GM21723 (cell line): ENCODE data around the gene NCAPG2.
"Not testable (repeated sequence)": the region's sequence is repeated elsewhere in the genome, so short reads cannot be mapped to it uniquely, and the experiment has no call there.

Experiments used
- ATAC-seq: cut with Tn5 transposase; IDR thresholded peaks from one replicate; pipeline ENCODE4 v1.9.1; 2021; ENCODE audit warnings: mild to moderate bottlenecking, moderate library complexity; ENCODE audit not compliant: unreplicated experiment

Gene NCAPG2

DNA sequence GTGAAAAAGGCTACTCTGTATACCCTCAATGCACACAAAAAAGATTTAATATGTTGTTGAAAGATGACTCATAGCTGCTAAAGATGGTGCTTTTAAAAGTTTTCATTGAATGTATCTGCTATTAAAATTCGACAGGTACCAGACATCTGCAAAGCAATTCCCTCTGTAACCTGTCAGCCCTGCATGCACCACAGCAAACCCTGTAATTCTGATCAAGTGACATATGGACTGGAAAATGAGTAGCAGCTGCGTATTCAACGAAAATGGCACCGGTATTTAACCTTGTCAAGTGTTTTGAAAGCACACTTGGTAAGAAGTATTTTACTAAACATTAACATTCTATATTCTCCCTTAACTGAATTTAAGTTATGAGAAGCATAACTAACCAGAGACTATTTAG lies 58.8 kb downstream of the NCAPG2 start:
- no peak for ATAC-seq

DNA sequence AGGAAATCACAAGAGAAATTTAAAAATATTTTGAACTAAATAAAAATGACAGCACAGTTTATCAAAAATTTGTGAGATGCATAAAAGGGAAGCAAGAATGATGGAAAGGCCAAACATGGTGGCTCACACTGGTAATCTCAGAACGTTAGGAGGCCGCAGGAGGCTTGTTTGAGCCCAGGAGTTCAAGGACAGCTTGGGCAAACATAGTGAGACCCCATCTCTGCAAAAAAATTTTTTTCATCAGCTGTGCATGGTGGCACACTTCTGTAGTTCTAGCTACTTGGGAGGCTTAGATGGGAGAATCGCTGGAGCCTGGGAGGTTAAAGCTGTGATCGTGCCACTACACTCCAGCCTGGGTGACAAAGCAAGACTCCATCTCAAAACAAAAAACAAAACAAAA lies 62.5 kb downstream of the NCAPG2 start:
- ATAC-seq, result no peak

DNA sequence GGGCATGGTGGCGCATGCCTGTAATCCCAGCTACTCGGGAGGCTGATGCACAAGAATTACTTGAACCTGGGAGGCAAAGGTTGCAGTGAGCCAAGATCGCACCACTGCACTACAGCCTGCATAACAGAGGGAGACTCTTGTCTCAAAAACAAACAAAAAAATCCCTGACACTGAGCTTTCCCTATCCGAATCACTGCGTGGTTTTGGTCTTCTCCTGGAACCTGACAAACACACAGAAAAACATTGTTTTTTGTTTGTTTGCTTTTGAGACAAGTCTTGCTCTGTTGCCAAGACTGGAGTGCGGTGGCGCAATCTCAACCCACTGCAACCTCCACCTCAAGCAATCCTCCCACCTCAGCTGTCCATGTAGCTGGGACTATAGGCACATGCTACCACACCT lies 66.6 kb downstream of the NCAPG2 start:
- no peak for ATAC-seq

DNA sequence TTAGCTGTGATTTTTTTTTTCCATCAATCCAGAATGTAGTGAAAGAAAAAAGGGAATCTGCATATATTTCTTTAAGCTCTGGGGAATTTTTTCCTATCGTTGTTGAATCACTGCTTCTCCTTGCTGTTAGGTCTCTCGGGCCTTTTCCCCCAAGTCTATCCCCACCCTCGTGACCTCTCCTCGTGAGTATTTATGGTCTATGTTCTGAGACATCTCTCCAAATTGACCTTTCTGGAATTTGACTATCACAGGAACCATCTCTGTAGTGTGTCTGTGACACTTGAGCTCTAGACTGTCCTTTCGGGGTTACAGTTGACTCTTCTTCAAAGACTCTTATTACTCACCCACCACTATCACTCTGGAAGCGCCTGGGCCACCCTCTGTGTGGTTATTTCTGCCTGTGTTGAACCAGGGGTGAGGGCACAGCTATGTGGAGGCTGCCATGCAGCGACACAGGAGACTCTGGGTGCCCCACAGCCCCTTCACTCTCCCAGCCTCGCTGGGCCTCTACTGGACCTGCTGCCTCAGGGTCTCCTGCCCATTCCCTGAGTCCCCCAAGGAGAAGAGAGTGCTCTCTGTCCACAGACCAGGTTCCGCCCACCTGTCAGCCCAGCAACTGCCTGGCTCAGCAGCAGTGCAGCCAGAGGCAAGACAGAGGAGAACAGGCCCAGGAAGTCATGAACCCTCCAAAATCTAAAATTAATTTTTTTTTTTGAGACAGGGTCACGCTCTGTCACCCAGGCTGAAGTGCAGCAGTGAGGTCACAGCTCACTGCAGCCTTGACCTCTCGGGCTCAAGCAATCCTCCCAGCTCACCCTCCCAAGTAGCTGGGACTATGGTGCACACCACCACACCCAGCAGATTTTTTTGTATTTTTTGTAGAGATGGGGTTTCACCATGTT lies 71.3 kb downstream of the NCAPG2 start:
- ATAC-seq, result peak; percentile 80

- no peak for ATAC-seq
These were observed 72.9 kb downstream of the NCAPG2 start for GRCh38 chr7:158631574-158632195.

DNA sequence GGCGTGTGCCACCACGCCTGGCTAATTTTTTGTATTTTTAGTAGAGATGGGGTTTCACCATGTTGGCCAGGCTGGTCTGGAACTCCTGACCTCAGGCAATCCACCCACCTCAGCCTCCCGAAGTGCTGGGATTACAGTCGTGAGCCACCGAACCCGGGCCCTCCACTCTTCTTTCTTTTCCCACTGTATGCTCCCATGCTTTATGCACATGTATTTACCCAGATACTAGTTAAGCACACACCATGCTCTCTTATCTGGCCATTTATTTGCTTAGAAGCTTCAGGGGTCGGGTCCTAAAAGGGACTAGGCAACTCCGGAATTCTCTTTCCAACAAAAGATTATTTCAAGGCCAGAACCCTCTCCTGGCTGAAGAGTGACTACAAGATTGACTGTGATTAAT lies 78.3 kb downstream of the NCAPG2 start:
- ATAC-seq, result not testable (repeated sequence)

- no peak for ATAC-seq
These were observed 81.4 kb downstream of the NCAPG2 start for GRCh38 chr7:158623241-158623640.

DNA sequence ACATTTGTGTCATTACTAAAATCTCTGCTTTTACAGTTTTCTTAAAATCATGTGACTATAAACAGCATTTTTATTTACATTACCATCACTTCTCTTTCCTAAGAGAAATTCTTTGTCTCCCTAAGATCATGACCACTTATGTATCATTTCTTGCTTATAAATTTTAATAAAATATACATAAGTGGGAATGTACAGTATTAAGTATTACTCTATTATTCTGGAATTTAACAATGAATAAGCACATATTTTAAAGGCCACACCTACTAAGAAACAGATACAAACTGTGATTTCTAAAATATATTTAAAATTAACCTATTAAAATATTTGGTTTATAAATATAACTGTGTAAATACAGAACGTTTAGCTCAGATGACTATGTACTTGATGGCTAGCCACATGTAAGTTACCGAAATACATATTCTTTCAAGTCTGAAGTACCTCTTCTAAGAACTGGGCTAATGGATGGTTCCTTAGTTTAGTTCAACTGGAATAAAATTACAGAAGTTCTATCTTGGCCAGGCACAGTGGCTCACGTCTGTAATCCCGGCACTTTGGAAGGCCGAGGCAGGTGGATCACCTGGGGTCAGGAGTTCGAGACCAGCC lies 83.7 kb downstream of the NCAPG2 start:
- ATAC-seq, result no peak

DNA sequence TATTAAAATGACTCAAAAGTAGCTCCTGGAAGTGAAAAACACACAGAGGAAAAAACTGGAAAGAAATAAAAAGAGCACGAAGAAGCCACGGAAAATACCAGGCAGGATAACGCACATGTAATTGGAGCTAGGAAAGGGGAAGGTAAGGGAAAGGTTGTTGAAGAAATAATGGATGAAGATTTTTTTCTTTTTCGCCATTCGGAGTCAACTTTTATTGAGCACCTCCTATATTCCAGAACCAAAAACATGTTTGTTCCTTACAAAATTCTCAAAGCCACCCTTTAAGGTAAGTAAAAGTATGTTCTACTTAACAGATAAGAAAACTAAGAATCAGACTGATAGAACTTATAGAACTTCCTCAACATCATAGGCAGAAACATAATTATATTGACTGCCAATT lies 84.2 kb downstream of the NCAPG2 start:
- no peak for ATAC-seq

- ATAC-seq, result no peak
These were observed 85.9 kb downstream of the NCAPG2 start for GRCh38 chr7:158618745-158619140.

GRCh38 chr7:158617737-158618128 lies 86.9 kb downstream of the NCAPG2 start:
- no peak for ATAC-seq

- no peak for ATAC-seq
These were observed 88.6 kb downstream of the NCAPG2 start for GRCh38 chr7:158616050-158616449.

DNA sequence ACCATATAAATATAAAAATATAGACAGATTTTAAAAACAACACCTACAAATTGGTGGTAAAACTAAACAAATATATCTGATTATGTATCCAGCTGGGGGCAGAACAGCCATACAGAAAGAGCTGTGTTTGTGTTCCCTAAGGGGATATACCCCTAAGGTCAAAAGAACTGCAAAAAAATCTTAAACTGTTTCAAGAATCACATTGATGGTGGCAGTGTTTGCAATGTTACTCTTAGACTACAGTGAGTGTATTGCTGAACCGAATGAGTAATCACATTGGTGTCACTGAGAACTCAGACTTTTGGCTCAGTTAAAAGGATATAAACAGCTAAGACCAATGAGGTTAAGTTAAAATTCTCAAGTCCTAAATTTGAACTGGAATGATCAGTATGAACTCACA lies 89.9 kb downstream of the NCAPG2 start:
- ATAC-seq, result no peak

GRCh38 chr7:158613481-158613880 lies 91.1 kb downstream of the NCAPG2 start:
- ATAC-seq, result peak; percentile 85

GRCh38 chr7:158612546-158612945 lies 92.1 kb downstream of the NCAPG2 start:
- no peak for ATAC-seq

GRCh38 chr7:158611541-158611940 lies 93.1 kb downstream of the NCAPG2 start:
- ATAC-seq, result no peak

- no peak for ATAC-seq
These were observed 95.2 kb downstream of the NCAPG2 start for GRCh38 chr7:158609313-158609974.

- no peak for ATAC-seq
These were observed 97.0 kb downstream of the NCAPG2 start for GRCh38 chr7:158607563-158607962.

- no peak for ATAC-seq
These were observed 97.8 kb downstream of the NCAPG2 start for GRCh38 chr7:158606671-158607424.

DNA sequence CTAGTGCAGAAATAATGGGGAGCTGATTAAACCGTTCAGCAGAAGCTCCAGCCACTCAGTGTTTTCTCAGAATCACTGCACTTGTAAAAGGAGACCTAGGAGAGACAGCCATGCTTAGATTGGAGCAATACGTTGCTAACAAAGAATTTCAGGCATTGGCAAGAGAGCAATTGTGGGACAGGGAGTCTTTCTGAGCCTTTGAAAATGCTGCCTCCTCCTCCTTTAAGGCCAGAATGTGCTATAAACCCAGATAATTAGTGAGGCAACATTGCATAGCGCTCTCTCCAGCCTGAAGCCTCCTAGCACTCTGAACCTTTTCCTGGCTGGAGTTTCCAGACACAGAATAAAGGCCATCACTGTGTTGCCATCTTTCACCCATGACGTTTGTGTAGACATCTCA lies 98.5 kb downstream of the NCAPG2 start:
- no peak for ATAC-seq
